ENCODE measurements around the gene CCDC78.
A peak's percentile ranks its signal among the peaks of the same experiment; 100 is the strongest.
"Not testable (repeated sequence)": the region's sequence is repeated elsewhere in the genome, so short reads cannot be mapped to it uniquely, and the experiment has no call there.

Gene CCDC78

GRCh38 chr16:693364-693763 lies 32.9 kb downstream of the CCDC78 start:
- DNase-seq (ENCODE audit: low spot score): no peak

- no peak for DNase-seq (ENCODE audit: low spot score)
Observed at GRCh38 chr16:692356-693108, 33.7 kb downstream of the CCDC78 start.

GRCh38 chr16:691242-691641 lies 35.0 kb downstream of the CCDC78 start:
- not testable (repeated sequence) for DNase-seq (ENCODE audit: low spot score)

GRCh38 chr16:689175-689897 lies 36.9 kb downstream of the CCDC78 start:
- DNase-seq (ENCODE audit: low spot score): no peak

- DNase-seq (ENCODE audit: low spot score): no peak
Observed at GRCh38 chr16:687499-687898, 38.7 kb downstream of the CCDC78 start.

GRCh38 chr16:686459-687260 lies 39.6 kb downstream of the CCDC78 start:
- DNase-seq (ENCODE audit: low spot score): no peak

- no peak for DNase-seq (ENCODE audit: low spot score)
Observed at GRCh38 chr16:685967-686366, 40.3 kb downstream of the CCDC78 start.

GRCh38 chr16:684961-685696 lies 41.1 kb downstream of the CCDC78 start:
- no peak for DNase-seq (ENCODE audit: low spot score)

- DNase-seq (ENCODE audit: low spot score): peak; percentile 94
Observed at GRCh38 chr16:684071-684794, 42.0 kb downstream of the CCDC78 start, which contains the start of gene JMJD8. JMJD8 (minus strand) TSS chr16:684334; CDS start chr16:684319, 15 bp downstream.

- no peak for DNase-seq (ENCODE audit: low spot score)
Observed at GRCh38 chr16:683396-684070, 42.7 kb downstream of the CCDC78 start.

GRCh38 chr16:682493-683395 lies 43.5 kb downstream of the CCDC78 start:
- no peak for DNase-seq (ENCODE audit: low spot score)

- DNase-seq (ENCODE audit: low spot score): no peak
Observed at GRCh38 chr16:681746-682427, 44.4 kb downstream of the CCDC78 start.

GRCh38 chr16:680967-681745 lies 45.1 kb downstream of the CCDC78 start:
- DNase-seq (ENCODE audit: low spot score): no peak

GRCh38 chr16:680625-680945 lies 45.7 kb downstream of the CCDC78 start:
- no peak for DNase-seq (ENCODE audit: low spot score)

- DNase-seq (ENCODE audit: low spot score): peak; percentile 91
Observed at GRCh38 chr16:679814-680624, 46.2 kb downstream of the CCDC78 start, which contains the start of gene STUB1. STUB1 (plus strand) TSS chr16:680410; CDS start chr16:680526, 116 bp downstream.

GRCh38 chr16:678858-679813 lies 47.1 kb downstream of the CCDC78 start:
- DNase-seq (ENCODE audit: low spot score): peak; percentile 75
